ENCODE data around the gene LRP3.
"Not testable (repeated sequence)": the region's sequence is repeated elsewhere in the genome, so short reads cannot be mapped to it uniquely, and the experiment has no call there.

Gene LRP3

GRCh38 chr19:33202546-33203507 lies 8.7 kb downstream of the LRP3 start:
- no peak for DNase-seq (ENCODE audit: low read depth in 2 of 2)

GRCh38 chr19:33203529-33203928 lies 9.4 kb downstream of the LRP3 start:
- DNase-seq (ENCODE audit: low read depth in 2 of 2): no peak

- no peak for DNase-seq (ENCODE audit: low read depth in 2 of 2)
Observed at GRCh38 chr19:33204136-33204973, 10.2 kb downstream of the LRP3 start.

GRCh38 chr19:33205110-33205509 lies 11.0 kb downstream of the LRP3 start:
- no peak for DNase-seq (ENCODE audit: low read depth in 2 of 2)

GRCh38 chr19:33205531-33206260 lies 11.6 kb downstream of the LRP3 start:
- no peak for DNase-seq (ENCODE audit: low read depth in 2 of 2)

- DNase-seq (ENCODE audit: low read depth in 2 of 2): no peak
Observed at GRCh38 chr19:33206261-33207039, 12.3 kb downstream of the LRP3 start.

- DNase-seq (ENCODE audit: low read depth in 2 of 2): no peak
Observed at GRCh38 chr19:33207040-33207620, 13.0 kb downstream of the LRP3 start.

- DNase-seq (ENCODE audit: low read depth in 2 of 2): no peak
Observed at GRCh38 chr19:33207903-33208302, 13.8 kb downstream of the LRP3 start.

GRCh38 chr19:33208371-33208895 lies 14.3 kb downstream of the LRP3 start:
- DNase-seq (ENCODE audit: low read depth in 2 of 2): no peak

- DNase-seq (ENCODE audit: low read depth in 2 of 2): no peak
Observed at GRCh38 chr19:33208904-33209849, 15.0 kb downstream of the LRP3 start.

GRCh38 chr19:33209850-33210230 lies 15.7 kb downstream of the LRP3 start:
- DNase-seq (ENCODE audit: low read depth in 2 of 2): not testable (repeated sequence)

- no peak for DNase-seq (ENCODE audit: low read depth in 2 of 2)
Observed at GRCh38 chr19:33210266-33210940, 16.3 kb downstream of the LRP3 start.

GRCh38 chr19:33211794-33212435 lies 17.8 kb downstream of the LRP3 start:
- DNase-seq (ENCODE audit: low read depth in 2 of 2): no peak

- no peak for DNase-seq (ENCODE audit: low read depth in 2 of 2)
Observed at GRCh38 chr19:33212436-33213172, 18.5 kb downstream of the LRP3 start.

GRCh38 chr19:33214596-33214995 lies 20.5 kb downstream of the LRP3 start:
- no peak for DNase-seq (ENCODE audit: low read depth in 2 of 2)

- no peak for DNase-seq (ENCODE audit: low read depth in 2 of 2)
Observed at GRCh38 chr19:33215438-33216197, 21.5 kb downstream of the LRP3 start.
